OCI-M2 (cell line): ENCODE data around the gene TOR3A.

Experiments
- DNase-seq: peaks from one replicate; lab custom pipeline; 2025; ENCODE audit not compliant: unreplicated experiment; lab: John Stamatoyannopoulos, UW

TOR3A gene

GRCh38 chr1:179066471-179066870 lies 15.4 kb upstream of the TOR3A start:
- DNase-seq = no peak

- no peak for DNase-seq
These were observed 4.5 kb upstream of the TOR3A start for GRCh38 chr1:179077396-179077795.

- DNase-seq = no peak
These were observed 2.6 kb upstream of the TOR3A start for GRCh38 chr1:179079113-179079761.

DNA sequence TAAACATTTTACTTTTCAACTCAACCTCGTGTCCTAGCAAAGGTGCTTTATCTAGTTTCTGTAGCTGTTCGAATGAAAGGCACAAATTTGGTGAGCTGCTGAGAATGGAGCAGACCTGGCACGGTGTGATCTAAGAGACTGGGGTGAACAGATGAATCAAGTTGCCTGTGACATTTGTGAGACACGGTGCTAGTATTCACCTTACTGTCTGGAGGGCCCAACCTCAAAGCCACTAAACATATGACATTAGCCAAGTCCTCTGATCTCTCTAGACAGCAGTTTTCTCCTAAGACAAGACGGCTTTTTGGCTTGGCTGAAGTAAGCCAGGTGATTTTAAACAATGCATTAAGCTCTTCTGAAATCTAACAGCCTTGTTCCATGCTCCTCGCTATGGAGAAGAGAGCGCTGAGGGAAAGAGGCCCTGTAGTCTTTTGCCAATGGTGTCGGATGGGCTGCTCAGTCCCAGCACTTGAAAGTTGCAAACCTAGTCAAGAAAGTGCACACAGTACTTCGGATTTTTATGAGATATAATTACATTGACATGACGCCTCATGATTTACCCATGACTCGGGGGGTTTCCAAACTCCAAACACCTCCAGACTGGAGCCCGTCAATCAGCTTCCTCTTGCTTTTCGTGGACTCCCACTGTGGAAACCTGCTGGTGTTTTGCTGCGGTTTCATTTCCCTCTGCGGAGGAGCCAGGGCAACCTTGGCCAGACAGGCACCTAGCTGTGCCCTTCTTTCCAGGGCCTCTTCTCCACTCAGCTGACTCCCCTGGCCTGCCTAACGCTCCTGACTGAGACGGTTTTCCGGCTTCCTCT lies 794 bp upstream of the TOR3A start:
- DNase-seq = no peak

DNA sequence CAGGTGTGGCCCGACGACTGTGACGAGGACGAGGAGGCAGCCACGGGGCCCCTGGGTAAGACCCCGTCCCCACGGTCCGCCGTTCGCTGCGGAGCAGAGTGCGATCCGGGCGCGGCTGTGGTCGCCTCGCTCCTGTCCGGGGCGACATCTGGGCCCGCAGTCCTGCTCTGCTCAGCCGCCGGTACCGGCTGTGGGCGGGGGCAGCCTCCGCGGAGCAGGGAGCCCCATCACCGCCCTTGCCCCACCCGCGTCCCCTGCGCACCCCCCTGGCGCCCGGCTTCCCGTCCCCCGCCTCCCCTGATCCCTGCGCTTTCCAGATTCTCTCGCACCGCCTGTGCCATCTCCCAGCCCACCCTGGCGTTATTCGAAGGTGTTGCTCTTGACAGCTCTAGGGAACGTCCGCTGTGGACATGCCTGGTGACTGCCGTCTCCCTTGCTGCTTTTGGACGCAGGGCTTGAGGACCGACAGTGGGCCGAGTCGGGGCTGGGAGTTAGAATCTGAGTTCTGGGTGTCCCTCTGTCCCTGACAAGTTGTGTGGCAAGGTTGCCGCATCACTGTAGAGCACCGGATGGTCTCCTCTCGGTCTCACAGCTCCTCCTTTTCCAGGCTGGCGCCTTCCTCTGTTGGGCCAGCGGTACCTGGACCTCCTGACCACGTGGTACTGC lies 596 bp downstream of the TOR3A start:
- no peak for DNase-seq

DNA sequence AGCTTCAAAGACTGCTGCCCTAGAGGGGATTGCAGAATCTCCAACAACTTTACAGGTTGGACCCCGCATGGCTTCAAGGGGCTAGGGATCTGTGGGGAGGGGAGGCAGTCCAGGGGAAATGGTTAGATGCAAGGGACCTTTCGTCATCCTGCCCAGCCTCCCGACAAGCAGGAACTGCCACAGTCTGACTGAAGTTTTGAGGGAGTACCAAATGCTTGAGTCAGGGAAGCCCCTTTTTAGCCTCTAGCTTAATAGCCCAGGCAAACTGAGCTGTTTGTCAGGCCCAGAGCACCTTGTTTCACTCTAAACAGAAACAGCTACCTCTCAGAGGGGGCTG lies 1.1 kb downstream of the TOR3A start:
- no peak for DNase-seq

DNA sequence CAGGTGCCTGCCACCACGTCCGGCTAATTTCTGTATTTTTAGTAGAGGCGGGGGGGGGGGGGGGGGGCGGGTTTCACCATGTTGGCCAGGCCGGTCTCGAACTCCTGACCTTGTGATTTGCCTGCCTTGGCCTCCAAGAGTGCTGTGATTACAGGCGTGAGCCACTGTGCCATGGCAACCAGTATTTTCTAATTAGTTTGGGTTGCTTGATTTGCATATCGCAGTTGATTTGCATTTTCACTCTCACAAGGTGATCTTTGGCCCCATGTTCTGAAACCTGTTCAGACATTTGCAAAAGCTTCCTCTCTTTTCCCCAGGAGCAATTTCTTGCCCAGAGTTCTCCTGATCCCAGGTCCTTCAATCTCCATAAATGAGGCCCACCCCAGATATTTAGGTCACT lies 1.7 kb downstream of the TOR3A start:
- DNase-seq = no peak

DNA sequence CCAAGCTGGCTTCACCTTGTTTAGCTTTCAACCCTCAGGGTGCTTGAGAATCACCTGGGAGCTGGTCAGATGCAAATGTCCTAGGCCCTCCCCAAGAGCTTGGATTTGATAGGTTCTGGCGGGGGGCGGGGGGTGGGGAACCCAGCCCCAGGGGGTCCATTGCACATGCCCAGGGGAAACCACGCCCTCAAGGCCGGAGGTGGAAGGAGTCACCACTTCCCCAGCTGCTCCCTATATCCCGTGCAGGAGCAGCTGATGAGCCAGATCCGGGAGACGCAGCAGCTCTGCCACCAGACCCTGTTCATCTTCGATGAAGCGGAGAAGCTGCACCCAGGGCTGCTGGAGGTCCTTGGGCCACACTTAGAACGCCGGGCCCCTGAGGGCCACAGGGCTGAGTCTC lies 5.8 kb downstream of the TOR3A start:
- DNase-seq = no peak

DNA sequence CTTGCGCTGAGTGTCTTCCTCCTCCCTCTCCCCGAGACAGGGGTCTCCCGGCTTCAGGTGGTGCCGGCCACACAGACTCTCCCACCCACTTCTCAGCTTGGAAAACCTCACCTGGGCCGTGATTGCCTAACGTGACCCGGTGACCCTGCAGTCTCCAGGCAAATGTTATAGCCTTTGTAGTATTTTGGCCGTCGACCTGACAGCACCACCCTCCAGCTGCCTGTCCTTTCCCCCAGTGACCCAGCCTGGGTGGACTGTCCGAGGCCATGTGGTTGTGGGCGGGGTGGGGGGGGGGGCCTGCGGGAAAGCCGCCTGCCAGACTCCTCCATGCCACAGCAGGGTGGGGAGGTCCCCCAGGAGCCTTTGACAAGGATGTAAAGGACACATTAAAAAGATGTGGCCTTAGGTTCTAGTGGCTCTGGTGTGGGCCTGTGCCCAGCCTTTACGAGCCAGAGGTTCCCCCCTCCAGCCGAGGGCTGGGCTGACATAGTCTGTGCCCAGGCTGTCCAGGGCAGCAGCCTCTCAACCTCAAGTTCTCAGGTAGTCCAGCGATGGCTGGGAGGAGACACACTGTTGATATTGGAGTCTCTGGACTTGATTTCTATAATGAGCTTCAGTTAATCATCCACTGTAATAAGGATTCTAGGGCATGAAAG lies 8.1 kb downstream of the TOR3A start:
- no peak for DNase-seq

- DNase-seq = no peak
These were observed 8.7 kb downstream of the TOR3A start for GRCh38 chr1:179090522-179090921.

GRCh38 chr1:179090923-179091322 lies 9.1 kb downstream of the TOR3A start:
- no peak for DNase-seq

DNA sequence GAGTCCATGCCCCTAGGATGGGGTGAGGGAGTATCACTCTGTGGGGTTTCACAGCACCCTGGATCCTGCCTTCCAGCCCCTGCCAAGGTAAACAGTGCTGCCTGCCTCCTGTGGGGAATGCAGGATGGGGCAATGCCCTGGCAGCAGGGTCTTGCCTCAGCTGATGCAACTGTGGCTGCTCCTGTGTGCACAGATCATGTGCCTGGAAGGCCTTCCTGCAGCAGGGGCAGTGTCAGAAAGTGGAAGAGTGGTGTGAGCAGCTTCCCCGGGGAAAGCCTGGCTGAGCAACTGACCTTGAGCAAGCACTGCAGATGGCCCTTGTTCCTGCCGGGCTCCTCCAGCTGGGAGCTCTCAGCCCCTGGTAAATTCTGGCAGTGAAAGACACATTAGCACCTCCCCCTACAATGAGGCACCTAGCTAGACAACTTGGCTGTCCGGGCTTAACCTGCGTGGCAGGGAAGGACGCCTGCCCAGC lies 9.9 kb downstream of the TOR3A start:
- DNase-seq = no peak

GRCh38 chr1:179092896-179093461 lies 11.1 kb downstream of the TOR3A start:
- DNase-seq = no peak

GRCh38 chr1:179094818-179095217 lies 12.9 kb downstream of the TOR3A start:
- DNase-seq = no peak

- no peak for DNase-seq
These were observed 13.5 kb downstream of the TOR3A start for GRCh38 chr1:179095377-179095776.

- no peak for DNase-seq
These were observed 14.1 kb downstream of the TOR3A start for GRCh38 chr1:179095924-179096323.

DNA sequence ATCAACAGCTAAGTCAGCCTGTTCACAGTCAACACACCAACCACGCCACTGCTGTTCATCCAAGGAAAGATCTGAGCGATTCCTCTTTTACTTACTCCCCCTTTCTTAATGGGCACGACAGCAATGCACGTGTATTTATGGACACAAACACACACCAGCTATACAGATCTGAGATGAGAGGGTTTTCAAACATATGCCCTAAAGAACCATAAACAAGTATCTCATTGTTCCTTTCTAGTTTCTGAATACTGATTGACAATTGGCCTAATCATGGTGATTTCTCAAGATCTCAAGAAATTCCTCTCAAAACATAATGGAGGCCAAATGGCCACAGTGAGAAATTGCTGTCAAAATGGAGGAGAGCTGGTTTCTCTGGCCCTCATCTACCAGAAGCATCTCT lies 18.0 kb downstream of the TOR3A start:
- no peak for DNase-seq

- DNase-seq = no peak
These were observed 19.7 kb downstream of the TOR3A start for GRCh38 chr1:179101566-179101965.

- no peak for DNase-seq
These were observed 22.1 kb downstream of the TOR3A start for GRCh38 chr1:179103999-179104398.

DNA sequence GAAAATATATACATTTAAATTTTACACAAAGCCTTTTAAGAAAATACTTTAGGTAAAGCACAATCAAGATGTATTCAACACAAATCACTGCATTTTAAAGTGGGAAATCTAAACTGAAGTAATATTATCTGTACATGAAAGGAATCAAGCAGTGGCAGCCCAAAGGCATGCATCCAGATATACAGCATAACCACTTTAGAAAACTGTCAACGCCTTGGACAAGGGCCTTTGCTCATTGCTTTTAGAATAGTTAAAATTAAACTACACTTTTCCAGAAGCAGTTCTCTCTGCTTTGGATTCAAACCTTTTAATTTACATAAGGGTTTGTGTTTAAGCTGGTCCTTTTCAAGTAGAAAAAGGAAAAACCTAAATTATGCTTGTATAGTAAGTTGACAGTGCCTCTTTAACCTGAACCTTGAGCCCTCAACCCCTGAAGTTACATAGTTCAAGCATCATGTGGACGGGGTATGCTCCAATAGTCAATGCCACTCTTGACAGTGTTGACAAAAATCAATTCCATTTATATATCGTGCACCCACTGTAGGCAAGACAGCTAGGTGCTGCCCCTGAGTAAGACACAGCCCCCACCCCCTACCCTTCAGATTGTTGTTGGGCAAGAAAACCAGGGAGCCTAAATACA lies 22.9 kb downstream of the TOR3A start:
- DNase-seq = no peak

- no peak for DNase-seq
These were observed 23.5 kb downstream of the TOR3A start for GRCh38 chr1:179105393-179105792.
